ENCODE data around the gene ITGB3. TPM values are rescaled to one million over a fixed set of nuclear protein-coding genes. Genes with fewer than 3 reads are reported as not detected.

Gene ITGB3
- total RNA-seq, 4 donors from 2014 or later: 17.5 to 26.7 (median 22.1) TPM

- H3K27ac ChIP-seq: no peak overlapping the region
- no peak overlapping the region for H3K4me3 ChIP-seq
- TF ChIP-seq EP300 (IDR thresholded peaks at IDR 0.05): no peak
- no peak for TF ChIP-seq POLR2A (IDR thresholded peaks at IDR 0.05)
- no peak for TF ChIP-seq CTCF (IDR thresholded peaks at IDR 0.05)
- H3K36me3 ChIP-seq: no peaks in the 10 kb centered on the region
- peaks cover 3 to 48% (median 25%) of the 10 kb centered on the region in 4 donors for H3K4me1 ChIP-seq
- H3K9me3 ChIP-seq: no peaks in the 10 kb centered on the region
- WGBS, 2 donors: 68 to 71% methylated on average over 2 of the region's 2 CpGs
- H3K27me3 ChIP-seq: no peaks in the 10 kb centered on the region
- no peak for DNase-seq (ENCODE audit: low spot score in 2 of 2)
Observed at GRCh38 chr17:47227862-47228261, 25.8 kb upstream of the ITGB3 start.

- TF ChIP-seq POLR2A (IDR thresholded peaks at IDR 0.05) (no peak), CTCF (IDR thresholded peaks at IDR 0.05) (peak; percentile 97 to 98 (median 98)), EP300 (IDR thresholded peaks at IDR 0.05) (peak in 1 of 2 donors; percentile 86)
- peak overlapping the region in 3 of 4 donors; percentile 4 to 37 (median 22) for H3K4me3 ChIP-seq
- WGBS, 2 donors: 8 to 9% methylated on average over 22 of the region's 22 CpGs
- H3K27me3 ChIP-seq: no peaks in the 10 kb centered on the region
- H3K27ac ChIP-seq: peak overlapping the region in 2 of 4 donors; percentile 15 to 75
- H3K4me1 ChIP-seq: peaks cover 3 to 29% (median 18%) of the 10 kb centered on the region in 4 donors
- no peaks in the 10 kb centered on the region for H3K9me3 ChIP-seq
- peak; percentile 77 to 91 for DNase-seq (ENCODE audit: low spot score in 2 of 2)
- H3K36me3 ChIP-seq: no peaks in the 10 kb centered on the region
Observed at GRCh38 chr17:47229535-47230443, 23.8 kb upstream of the ITGB3 start.

GRCh38 chr17:47230864-47231263, 22.8 kb upstream of the ITGB3 start:
- 88 to 91% methylated on average over 10 of the region's 10 CpGs for WGBS, 2 donors
- no peak overlapping the region for H3K27ac ChIP-seq
- TF ChIP-seq CTCF (IDR thresholded peaks at IDR 0.05) (no peak), POLR2A (IDR thresholded peaks at IDR 0.05) (no peak), EP300 (IDR thresholded peaks at IDR 0.05) (no peak)
- no peaks in the 10 kb centered on the region for H3K36me3 ChIP-seq
- H3K27me3 ChIP-seq: no peaks in the 10 kb centered on the region
- H3K4me1 ChIP-seq: peaks cover 3 to 18% (median 11%) of the 10 kb centered on the region in 4 donors
- H3K9me3 ChIP-seq: no peaks in the 10 kb centered on the region
- DNase-seq (ENCODE audit: low spot score in 2 of 2): no peak
- H3K4me3 ChIP-seq: no peak overlapping the region

GRCh38 chr17:47231334-47231733, 22.3 kb upstream of the ITGB3 start:
- no peak for DNase-seq (ENCODE audit: low spot score in 2 of 2)
- Histone ChIP-seq H3K4me1 (peaks cover 0 to 13% (median 9%) of the 10 kb centered on the region in 4 donors), H3K36me3 (no peaks in the 10 kb centered on the region), H3K27ac (no peak overlapping the region), H3K9me3 (no peaks in the 10 kb centered on the region), H3K4me3 (no peak overlapping the region), H3K27me3 (no peaks in the 10 kb centered on the region)
- TF ChIP-seq POLR2A (IDR thresholded peaks at IDR 0.05): no peak
- TF ChIP-seq EP300 (IDR thresholded peaks at IDR 0.05): no peak
- no peak for TF ChIP-seq CTCF (IDR thresholded peaks at IDR 0.05)
- 92 to 93% methylated on average over 3 of the region's 3 CpGs for WGBS, 2 donors

GRCh38 chr17:47231866-47232265, 21.8 kb upstream of the ITGB3 start:
- Histone ChIP-seq H3K4me1 (peaks cover 0 to 11% (median 8%) of the 10 kb centered on the region in 4 donors), H3K36me3 (no peaks in the 10 kb centered on the region), H3K9me3 (no peaks in the 10 kb centered on the region), H3K4me3 (no peak overlapping the region), H3K27me3 (no peaks in the 10 kb centered on the region), H3K27ac (no peak overlapping the region)
- 92% methylated on average over 3 of the region's 3 CpGs for WGBS, 2 donors
- no peak for DNase-seq (ENCODE audit: low spot score in 2 of 2)
- TF ChIP-seq POLR2A (IDR thresholded peaks at IDR 0.05) (no peak), CTCF (IDR thresholded peaks at IDR 0.05) (no peak), EP300 (IDR thresholded peaks at IDR 0.05) (no peak)
